Activated CD4-positive, alpha-beta T cell treated with anti-CD3 and anti-CD28 coated beads, Interleukin-2, amount 10 ng/mL, durations not matched to agents 24 days and 14 days (primary cell): ENCODE data around the gene PIK3CD. TPM values are rescaled to one million over a fixed set of nuclear protein-coding genes. Genes with fewer than 3 reads are reported as not detected.
A peak's percentile ranks its signal among the peaks of the same experiment; 100 is the strongest.
"Not testable (repeated sequence)": the region's sequence is repeated elsewhere in the genome, so short reads cannot be mapped to it uniquely, and the experiment has no call there.

ENCODE experiments used
- DNase-seq: peaks from one replicate; pipeline ENCODE4 v3.0.0; 2022
- H3K27ac Mint-ChIP-seq: one replicate; pipeline ENCODE4 v1.8.0; 2022; ENCODE audit warnings: mild to moderate bottlenecking, mixed read lengths
- H3K27me3 Mint-ChIP-seq: one replicate; pipeline ENCODE4 v1.8.0; 2022; ENCODE audit warnings: mixed read lengths
- H3K36me3 Mint-ChIP-seq: one replicate; pipeline ENCODE4 v1.8.0; 2022; ENCODE audit warnings: low read depth, mild to moderate bottlenecking, mixed read lengths
- H3K4me1 Mint-ChIP-seq: one replicate; pipeline ENCODE4 v1.8.0; 2021; ENCODE audit warnings: mixed read lengths
- H3K4me3 Mint-ChIP-seq: one replicate; pipeline ENCODE4 v1.8.0; 2022; ENCODE audit warnings: mild to moderate bottlenecking, moderate library complexity, mixed read lengths
- H3K9me3 Mint-ChIP-seq: one replicate; pipeline ENCODE4 v1.8.0; 2021; ENCODE audit warnings: mixed read lengths
- intact Hi-C: fragments of 100-400 bp; cut with micrococcal nuclease; formaldehyde crosslinking; loops from one replicate; pipeline ENCODE4 v1.15.1; 2023
- total RNA-seq: library from RNA; stranded (reverse); gene quantifications from 2 replicates; pipeline ENCODE4 v1.2.3, GENCODE V29; 2022

PIK3CD gene
- total RNA-seq, 1 donor from 2014 or later = 233 TPM

DNA sequence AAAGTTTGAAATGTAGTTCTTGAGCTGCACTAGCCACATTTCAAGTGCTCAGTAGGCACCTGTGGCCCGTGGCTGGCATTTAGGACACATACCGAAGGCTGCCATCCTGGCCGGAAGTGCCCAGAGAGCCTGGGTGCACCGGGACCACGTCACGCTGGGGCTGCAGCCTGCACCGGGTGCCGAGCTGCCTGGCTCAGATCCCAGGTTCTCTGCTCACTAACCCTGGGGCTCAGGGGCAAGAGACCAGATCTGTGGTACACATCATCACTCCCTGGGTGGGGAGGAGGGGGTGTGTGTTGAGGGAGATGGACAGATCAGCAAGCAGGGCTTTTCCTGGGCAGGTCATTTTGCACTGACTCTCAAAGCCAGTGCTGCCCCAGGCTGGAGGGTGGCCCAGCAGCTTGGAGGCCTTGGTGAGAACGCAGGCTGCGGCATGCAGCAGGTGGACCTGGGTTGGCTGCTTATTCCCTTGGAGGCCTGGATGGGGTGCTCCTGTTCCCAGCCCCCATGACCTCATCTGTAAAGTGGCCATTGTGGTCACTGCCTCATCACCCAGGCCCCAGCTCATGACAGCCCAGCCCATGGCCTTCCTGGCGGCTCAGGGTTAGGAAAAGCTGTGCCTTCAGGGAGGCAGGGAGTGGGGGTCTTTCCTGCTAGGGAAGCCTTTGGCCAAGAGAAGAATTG is 39.2 kb upstream of the PIK3CD start:
- peaks cover 5% of the 10 kb centered on the region for H3K36me3 Mint-ChIP-seq
- no peak for DNase-seq
- H3K4me3 Mint-ChIP-seq = no peak overlapping the region
- H3K27ac Mint-ChIP-seq = no peak overlapping the region
- H3K27me3 Mint-ChIP-seq = no peaks in the 10 kb centered on the region
- H3K9me3 Mint-ChIP-seq = no peaks in the 10 kb centered on the region
- intact Hi-C loops = no loop called here
- H3K4me1 Mint-ChIP-seq = no peaks in the 10 kb centered on the region

DNA sequence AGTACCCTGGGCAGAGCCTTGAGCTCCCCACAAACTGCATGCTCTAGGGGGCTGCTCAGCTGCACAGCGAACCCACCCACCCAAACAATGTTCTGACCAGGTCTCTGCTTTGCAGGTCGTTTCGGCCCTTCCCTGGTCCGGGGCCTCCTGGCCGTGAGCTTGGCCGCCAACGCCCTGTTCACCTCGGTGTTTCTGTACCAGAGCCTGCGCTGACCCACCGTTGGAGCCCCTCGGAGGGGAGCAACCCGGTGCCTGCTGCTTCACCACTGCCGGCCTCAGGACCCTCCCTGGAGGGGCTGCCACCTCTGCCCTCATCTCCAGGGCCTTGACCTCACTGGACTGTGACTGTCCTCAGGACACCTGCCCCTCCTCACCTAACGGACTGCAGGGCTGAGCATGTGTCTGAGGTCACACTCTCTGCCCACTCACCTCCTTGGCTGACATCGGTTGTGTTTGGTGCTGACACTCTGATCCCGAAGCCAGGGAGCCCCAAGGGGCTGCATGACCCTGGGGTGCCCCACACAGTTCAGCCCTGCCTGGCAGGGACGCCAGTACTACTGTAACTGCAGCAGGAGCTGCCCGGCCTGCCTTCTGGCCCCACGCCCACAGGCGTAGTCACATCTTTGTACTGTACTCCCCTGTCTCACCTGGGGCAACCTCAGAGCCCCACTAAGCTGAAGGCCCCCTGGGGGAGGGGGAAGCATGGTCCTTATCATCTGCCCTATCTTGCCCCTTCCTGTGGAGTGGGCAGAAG is 38.5 kb upstream of the PIK3CD start:
- Mint-ChIP-seq H3K4me3 (no peak overlapping the region), H3K27me3 (no peaks in the 10 kb centered on the region), H3K27ac (no peak overlapping the region), H3K36me3 (peaks cover 5% of the 10 kb centered on the region), H3K4me1 (no peaks in the 10 kb centered on the region), H3K9me3 (no peaks in the 10 kb centered on the region)
- intact Hi-C loops = no loop called here
- no peak for DNase-seq

DNA sequence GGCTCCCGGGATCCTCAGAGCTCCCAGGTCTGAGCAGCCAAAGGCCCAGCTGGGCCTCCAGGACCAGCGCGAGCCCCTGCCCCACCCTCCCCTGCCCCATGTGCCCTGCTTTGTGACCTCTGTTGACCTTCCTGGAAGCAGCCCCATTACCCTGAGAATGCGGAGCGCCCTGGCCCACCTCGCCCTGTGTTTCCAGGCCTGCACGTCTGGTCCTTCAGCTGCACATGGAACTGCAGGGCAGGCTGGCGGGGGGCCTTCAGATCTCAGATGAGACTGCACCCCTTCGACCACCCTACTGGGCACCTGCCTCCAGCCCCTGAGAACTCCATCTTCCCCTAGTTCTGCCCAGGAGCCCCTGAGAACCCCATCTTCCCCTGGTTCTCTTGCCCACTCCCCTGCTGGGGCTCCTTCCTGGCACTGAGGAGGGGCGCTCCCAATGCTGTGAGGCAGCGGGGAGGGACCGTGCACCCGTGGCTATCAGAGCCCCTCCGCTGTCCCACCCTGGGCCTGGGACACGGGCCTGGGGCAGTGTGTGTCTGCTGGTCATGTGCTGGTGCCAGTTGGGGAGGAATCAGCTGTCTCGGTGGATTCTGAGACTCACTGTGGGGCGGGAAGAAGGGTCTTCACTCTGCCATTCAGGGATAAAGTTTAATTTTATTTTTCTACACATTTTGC is 37.8 kb upstream of the PIK3CD start:
- Mint-ChIP-seq H3K4me3 (no peak overlapping the region), H3K27me3 (no peaks in the 10 kb centered on the region), H3K9me3 (no peaks in the 10 kb centered on the region), H3K27ac (no peak overlapping the region), H3K36me3 (peaks cover 5% of the 10 kb centered on the region), H3K4me1 (no peaks in the 10 kb centered on the region)
- no peak for DNase-seq
- intact Hi-C loops = no loop called here

DNA sequence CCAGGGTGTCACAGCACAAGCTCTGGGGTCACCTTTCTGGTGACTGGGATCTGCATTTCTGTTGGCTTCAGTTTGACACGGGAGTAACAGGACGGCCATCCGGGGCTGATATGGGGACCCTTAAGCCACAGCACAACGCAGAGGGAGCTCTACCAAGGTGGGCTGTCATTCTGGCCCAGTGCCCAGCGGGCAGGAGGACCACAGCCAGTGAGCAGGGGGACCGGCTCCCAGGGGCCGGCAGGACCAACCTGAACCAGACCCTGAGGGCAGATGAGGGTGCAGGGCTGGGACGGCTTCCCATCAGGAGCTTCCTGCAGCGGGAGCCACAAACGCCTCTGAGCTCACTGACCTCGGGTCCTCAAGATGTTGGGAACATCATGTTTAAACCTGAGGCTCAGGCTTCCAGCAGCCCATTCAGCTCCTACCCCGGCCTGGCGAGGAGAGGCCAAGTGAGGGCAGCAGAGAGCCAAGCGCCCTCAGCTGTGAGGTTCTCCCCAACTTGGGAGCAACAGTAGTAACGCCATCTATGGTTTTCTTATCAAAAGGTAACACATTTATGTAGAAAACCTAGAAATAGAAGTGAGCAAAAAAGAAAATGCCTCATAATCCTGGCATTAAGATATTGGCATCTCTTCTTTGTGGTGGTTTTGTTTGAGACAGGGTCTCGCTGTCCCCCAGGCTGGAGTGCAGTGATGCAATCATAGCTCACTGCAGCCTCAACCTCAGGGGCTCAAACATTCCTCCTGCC is 36.0 kb upstream of the PIK3CD start:
- Mint-ChIP-seq H3K36me3 (peaks cover 5% of the 10 kb centered on the region), H3K27me3 (peaks cover 1% of the 10 kb centered on the region), H3K27ac (no peak overlapping the region), H3K4me3 (no peak overlapping the region), H3K4me1 (no peaks in the 10 kb centered on the region), H3K9me3 (no peaks in the 10 kb centered on the region)
- peak; percentile 90 for DNase-seq
- intact Hi-C loops = no loop called here

DNA sequence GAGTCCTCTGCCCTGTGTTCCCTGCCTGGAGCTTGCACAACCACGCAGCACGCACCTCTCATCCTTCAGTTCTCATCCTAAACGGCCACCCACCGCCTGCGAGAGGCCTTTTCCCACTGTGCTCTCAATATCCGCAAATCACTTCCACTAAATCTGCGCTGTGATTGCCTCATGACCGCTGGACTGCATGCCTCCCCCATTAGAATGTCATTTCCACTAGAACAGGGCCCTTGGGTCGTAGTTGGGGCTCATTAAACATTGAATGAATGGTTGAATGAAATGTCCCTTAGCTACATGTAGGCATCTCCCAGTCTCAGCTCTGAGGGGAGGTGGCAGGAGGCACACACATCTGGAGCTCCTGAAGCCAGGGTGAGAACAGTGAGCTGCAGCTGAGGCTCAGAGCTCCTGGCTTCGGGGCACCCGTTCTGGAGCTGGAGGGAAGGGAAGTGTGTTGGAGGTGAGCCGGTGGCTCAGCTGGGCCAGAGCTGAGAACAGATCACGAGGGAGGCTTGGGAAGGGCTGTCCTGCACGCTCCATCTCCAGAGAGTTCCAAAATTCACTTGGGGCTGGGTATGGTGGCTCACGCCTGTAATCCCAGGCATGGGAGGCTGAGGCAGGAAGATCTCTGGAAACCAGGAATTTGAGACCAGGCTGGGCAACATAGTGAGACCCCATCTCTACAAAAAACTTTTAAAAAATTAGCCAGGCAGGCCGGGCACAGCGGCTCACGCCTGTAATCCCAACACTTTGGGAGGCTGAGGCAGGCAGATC is 32.4 kb upstream of the PIK3CD start:
- H3K27me3 Mint-ChIP-seq = peaks cover 6% of the 10 kb centered on the region
- H3K4me1 Mint-ChIP-seq = no peaks in the 10 kb centered on the region
- no peak for DNase-seq
- intact Hi-C loops = no loop called here
- no peaks in the 10 kb centered on the region for H3K9me3 Mint-ChIP-seq
- H3K36me3 Mint-ChIP-seq = no peaks in the 10 kb centered on the region
- no peak overlapping the region for H3K27ac Mint-ChIP-seq
- no peak overlapping the region for H3K4me3 Mint-ChIP-seq

DNA sequence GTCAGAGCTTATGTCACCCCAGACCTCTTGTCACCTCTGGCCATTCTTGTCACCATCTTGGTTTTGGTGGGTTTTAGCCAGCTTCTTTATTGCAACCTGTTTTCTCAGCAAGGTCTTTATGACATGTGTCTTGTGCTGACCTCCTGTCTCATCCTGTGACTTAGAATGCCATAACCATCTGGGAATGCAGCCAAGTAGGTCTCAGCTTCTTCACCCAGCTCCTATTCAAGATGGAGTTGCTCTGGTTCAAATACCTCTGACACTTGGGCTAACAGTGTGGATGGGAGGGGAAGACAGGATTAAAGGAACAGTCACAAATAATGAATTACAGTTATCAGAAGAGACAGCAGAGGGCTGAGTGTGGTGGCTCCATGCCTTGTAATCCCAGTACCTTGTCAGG is 30.5 kb upstream of the PIK3CD start:
- no peaks in the 10 kb centered on the region for H3K9me3 Mint-ChIP-seq
- H3K27ac Mint-ChIP-seq = no peak overlapping the region
- H3K4me3 Mint-ChIP-seq = no peak overlapping the region
- DNase-seq = no peak
- peaks cover 9% of the 10 kb centered on the region for H3K27me3 Mint-ChIP-seq
- no peaks in the 10 kb centered on the region for H3K36me3 Mint-ChIP-seq
- H3K4me1 Mint-ChIP-seq = peaks cover 5% of the 10 kb centered on the region
- intact Hi-C loops = no loop called here

DNA sequence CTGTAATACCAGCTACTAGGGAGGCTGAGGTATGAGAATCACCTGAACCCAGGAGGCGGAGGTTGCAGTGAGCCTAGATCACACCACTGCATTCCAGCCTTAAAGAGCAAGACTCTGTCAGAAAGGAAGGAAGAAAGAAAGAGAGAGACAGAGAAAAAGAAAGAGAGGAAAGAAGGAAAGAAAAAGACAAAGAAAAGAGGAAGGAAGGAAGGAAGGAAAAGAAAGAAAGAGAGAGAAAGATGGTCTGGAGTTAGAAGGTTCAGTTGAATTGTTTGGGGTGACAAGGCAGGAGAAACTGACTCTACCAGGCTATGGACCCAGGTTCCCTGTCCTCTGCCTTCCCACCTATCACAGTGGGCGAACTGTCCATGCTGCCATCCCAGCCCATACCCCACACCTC is 27.4 kb upstream of the PIK3CD start:
- no peaks in the 10 kb centered on the region for H3K9me3 Mint-ChIP-seq
- no peaks in the 10 kb centered on the region for H3K36me3 Mint-ChIP-seq
- H3K4me1 Mint-ChIP-seq = peaks cover 27% of the 10 kb centered on the region
- intact Hi-C loops = no loop called here
- H3K4me3 Mint-ChIP-seq = no peak overlapping the region
- peaks cover 7% of the 10 kb centered on the region for H3K27me3 Mint-ChIP-seq
- no peak for DNase-seq
- no peak overlapping the region for H3K27ac Mint-ChIP-seq

DNA sequence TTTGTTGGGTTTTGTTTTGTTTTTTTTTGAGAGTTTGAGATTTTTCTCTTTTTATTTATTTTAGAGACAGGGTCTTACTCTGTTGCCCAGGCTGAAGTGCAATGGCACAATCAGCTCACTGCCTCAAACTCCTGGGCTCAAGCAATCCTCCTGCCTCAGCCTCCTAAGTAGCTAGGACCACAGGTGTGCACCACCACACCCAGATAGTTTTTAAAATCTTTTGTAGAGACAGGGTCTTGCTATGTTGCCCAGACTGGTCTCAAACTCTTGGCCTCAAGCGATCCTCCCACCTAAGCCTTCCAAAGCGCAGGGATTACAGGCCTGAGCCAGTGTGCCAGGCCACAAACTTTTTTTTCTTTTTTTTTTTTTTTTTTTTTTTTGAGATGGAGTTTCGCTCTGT is 26.5 kb upstream of the PIK3CD start:
- H3K9me3 Mint-ChIP-seq, H3K36me3 Mint-ChIP-seq, H3K27ac Mint-ChIP-seq, DNase-seq, H3K4me3 Mint-ChIP-seq, H3K27me3 Mint-ChIP-seq: not testable (repeated sequence)
- intact Hi-C loops = loop anchor here (5.0 kb wide), 1 partner anchor 157 kb away; no protein-coding TSS in a partner anchor
- peaks cover 30% of the 10 kb centered on the region for H3K4me1 Mint-ChIP-seq

DNA sequence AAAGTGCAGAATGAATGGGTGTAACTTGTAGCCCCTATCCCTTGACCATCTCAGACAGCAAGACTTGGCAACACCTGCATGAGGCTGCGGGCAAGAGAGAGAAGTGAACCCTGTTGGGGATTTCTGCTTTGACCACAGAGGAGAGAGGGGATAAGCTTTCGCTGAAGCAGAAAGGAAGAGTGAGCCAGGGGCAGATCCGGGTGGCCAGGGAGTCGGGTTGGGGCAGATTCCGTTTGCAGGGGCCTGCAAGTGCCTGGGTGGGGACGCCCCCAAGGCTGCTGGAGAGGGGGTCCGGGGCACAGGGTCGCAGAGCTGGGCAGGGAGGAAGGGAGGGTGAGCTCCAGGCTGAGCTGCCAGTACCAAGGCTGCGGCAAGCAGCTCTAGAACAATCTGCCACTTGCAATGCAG is 25.3 kb upstream of the PIK3CD start:
- Mint-ChIP-seq H3K4me3 (peak overlapping the region; percentile 80), H3K27me3 (peaks cover 7% of the 10 kb centered on the region), H3K4me1 (peaks cover 33% of the 10 kb centered on the region), H3K9me3 (no peaks in the 10 kb centered on the region), H3K36me3 (peaks cover 14% of the 10 kb centered on the region), H3K27ac (peak overlapping the region; percentile 65)
- peak; percentile 83 for DNase-seq
- intact Hi-C loops = loop anchor here (2.0 to 5.0 kb wide), 3 partner anchors 61 to 407 kb away; partner anchors contain the start of gene UBE4B

DNA sequence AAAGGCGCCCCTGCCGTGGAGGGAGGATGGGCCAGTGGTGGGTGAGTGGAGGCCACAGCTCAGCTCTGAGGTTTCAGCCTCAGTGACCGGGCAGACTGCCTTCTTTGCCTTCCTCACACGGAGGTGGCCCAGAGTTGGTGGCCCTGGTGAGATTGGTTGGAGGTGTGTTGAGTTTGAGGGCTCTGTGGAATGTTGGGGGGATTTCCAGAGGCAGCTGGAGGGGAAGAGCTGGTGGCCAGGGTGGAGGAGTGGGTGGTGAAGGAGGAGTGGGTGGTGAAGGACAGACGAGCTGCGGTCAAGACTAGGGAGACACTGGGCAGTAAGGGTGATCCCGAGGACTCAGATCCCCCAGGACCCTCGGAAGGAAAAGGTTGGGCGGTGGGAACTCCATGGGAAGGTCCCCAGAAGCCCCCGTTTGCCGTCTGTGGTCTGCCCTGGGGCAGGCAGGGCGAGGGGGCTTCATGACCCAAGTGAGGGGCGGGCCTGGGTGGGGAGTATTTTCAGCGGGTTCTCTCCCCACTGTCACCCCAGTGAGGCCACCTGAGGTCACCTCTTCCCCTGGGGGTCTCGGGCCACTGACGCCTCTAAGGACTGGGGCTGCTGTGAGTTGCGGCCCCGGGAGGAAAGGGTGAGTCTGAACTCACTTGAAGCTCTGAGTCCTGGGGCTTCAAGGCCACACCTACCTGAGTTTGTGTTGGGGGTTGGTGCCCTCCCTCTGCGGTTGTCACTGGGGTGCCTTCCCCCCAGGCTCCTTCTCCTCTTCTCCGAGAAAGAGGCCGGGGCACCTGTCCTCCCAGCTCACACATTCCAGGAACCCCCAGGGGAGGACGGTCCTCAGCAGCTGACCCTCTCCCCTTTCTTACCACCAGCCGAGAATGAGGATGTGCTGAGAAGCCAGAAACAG is 22.7 kb upstream of the PIK3CD start:
- Mint-ChIP-seq H3K27me3 (peaks cover 5% of the 10 kb centered on the region), H3K27ac (peak overlapping the region; percentile 93), H3K9me3 (no peaks in the 10 kb centered on the region), H3K36me3 (peaks cover 37% of the 10 kb centered on the region), H3K4me1 (peaks cover 46% of the 10 kb centered on the region), H3K4me3 (peak overlapping the region; percentile 95)
- DNase-seq = peak; percentile 91
- intact Hi-C loops = loop anchor here (1.0 to 5.0 kb wide), 5 partner anchors 25 to 194 kb away; partner anchors contain the start of gene CLSTN1

DNA sequence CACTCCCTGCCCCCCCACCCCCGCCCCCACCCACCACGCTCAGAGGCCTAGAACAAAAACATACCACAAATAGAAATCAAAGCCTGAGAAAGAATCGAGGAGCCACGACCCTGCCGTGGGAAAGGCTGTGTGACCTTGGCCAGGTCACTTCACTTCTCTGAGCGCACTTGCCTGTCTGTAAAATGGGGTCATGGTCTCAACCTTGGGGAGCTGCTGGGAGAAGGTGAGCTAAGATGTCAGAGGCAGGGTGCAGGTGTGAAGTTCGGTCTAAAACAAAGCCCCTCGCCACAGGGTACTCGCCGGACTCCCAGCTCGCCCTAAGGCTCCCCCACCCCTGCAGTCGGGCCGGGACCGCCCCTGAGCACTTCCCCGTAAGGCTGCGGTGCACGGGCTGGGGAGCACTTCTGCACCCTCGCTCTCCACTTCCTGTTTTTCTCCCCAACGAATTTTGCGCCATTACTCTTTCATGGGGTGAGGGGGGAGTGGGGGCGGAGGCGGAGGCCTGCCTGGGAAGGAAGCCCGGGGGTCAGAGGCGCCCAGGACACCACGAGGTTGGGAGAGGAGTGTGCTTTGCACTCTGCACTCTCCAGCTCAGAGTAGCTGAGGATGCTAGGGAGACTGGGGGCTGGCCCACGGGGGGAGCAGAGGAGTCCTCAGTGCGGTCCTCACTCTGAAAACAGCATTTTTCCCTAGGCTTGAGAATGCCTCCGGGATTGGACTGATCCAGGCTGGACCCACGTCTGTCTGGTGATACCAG is 21.9 kb upstream of the PIK3CD start:
- H3K9me3 Mint-ChIP-seq = no peaks in the 10 kb centered on the region
- no peaks in the 10 kb centered on the region for H3K27me3 Mint-ChIP-seq
- DNase-seq = peak; percentile 95
- H3K27ac Mint-ChIP-seq = peak overlapping the region; percentile 93
- H3K4me1 Mint-ChIP-seq = peaks cover 52% of the 10 kb centered on the region
- intact Hi-C loops = loop anchor here (1.0 to 5.0 kb wide), 6 partner anchors 24 to 193 kb away; partner anchors contain the start of gene CLSTN1
- H3K36me3 Mint-ChIP-seq = peaks cover 44% of the 10 kb centered on the region
- peak overlapping the region; percentile 95 for H3K4me3 Mint-ChIP-seq
